Panc1 (cell line): ENCODE measurements around the gene ARID4B. TPM values are rescaled to one million over a fixed set of nuclear protein-coding genes. Genes with fewer than 3 reads are reported as not detected.

ENCODE experiments used
- ATAC-seq: fragments of 200-7000 bp; cut with Tn5 transposase; 2 replicates; pipeline ENCODE4 v1.9.1; 2020; ENCODE audit warnings: mild to moderate bottlenecking, moderate library complexity
- BruUV-seq: library from RNA; stranded (reverse); fragments of 400-500 nt; replicated peaks from 2 replicates; lab custom pipeline; 2021; lab: Mats Ljungman, UMichigan
- CTCF ChIA-PET: fragments of 300-600 bp; sonication (Branson Sonifier 250); formaldehyde crosslinking; loops from one replicate; lab custom pipeline; 2022; ENCODE audit warnings: antibody characterized with exemption; lab: Charles Lee
- POLR2A ChIA-PET: fragments of 300-600 bp; sonication (Branson Sonifier 250); formaldehyde crosslinking; loops from one replicate; lab custom pipeline; 2022; ENCODE audit warnings: antibody characterized with exemption; lab: Charles Lee
- DNase-seq: peaks from one replicate; pipeline ENCODE4 v3.0.0-alpha.2; 2010; ENCODE audit warnings: low read depth, low spot score
- H3K27ac ChIP-seq: 2 replicates; pipeline ENCODE4 v1.5.1; 2011; ENCODE audit warnings: mild to moderate bottlenecking, low read length, inconsistent platforms
- H3K27me3 ChIP-seq: fragments of 200-500 bp; sonication (Bioruptor generic); 2 replicates; pipeline ENCODE4 v1.6.0; 2014; ENCODE audit warnings: low read length, inconsistent platforms; ENCODE audit not compliant: control insufficient read depth, insufficient read depth
- H3K36me3 ChIP-seq: fragments of 200-500 bp; sonication (Bioruptor generic); 2 replicates; pipeline ENCODE4 v1.5.1; 2014; ENCODE audit warnings: inconsistent platforms, mild to moderate bottlenecking, low read length, moderate library complexity; ENCODE audit not compliant: control insufficient read depth, insufficient read depth
- H3K4me1 ChIP-seq: 2 replicates; pipeline ENCODE4 v1.5.1; 2011; ENCODE audit warnings: inconsistent platforms, mild to moderate bottlenecking, low read length, moderate library complexity; ENCODE audit not compliant: control insufficient read depth, insufficient read depth
- H3K4me3 ChIP-seq, 2 experiments: 2 replicates each; pipeline ENCODE4 v1.5.1; 2011 to 2012; ENCODE audit warnings: low read depth in 2 of 2, low read length in 2 of 2, mild to moderate bottlenecking in 2 of 2, inconsistent platforms in 1 of 2, moderate library complexity in 1 of 2
- H3K9me3 ChIP-seq: fragments of 200-500 bp; sonication (Bioruptor generic); 2 replicates; pipeline ENCODE4 v1.5.1; 2014; ENCODE audit warnings: low read depth, mild to moderate bottlenecking, inconsistent platforms, low read length, moderate library complexity; ENCODE audit not compliant: control insufficient read depth, insufficient read depth
- POLR2AphosphoS5 ChIP-seq: IDR thresholded peaks from 2 replicates; pipeline ENCODE4 v1.6.1; 2012; ENCODE audit warnings: mild to moderate bottlenecking, low read depth, low read length, moderate library complexity
- SIN3A ChIP-seq: IDR thresholded peaks from 2 replicates; pipeline ENCODE4 v1.6.1; 2012; ENCODE audit warnings: low read depth, mild to moderate bottlenecking, low read length, moderate library complexity, borderline replicate concordance; ENCODE audit not compliant: insufficient read depth
- TCF7L2 ChIP-seq: IDR thresholded peaks from 2 replicates; pipeline ENCODE4 v1.6.1; 2011; ENCODE audit warnings: mild to moderate bottlenecking, low read depth, low read length, inconsistent platforms
- in situ Hi-C: cut with HindIII; loops from 2 replicates; pipeline ENCODE4 v1.10.0; 2016; ENCODE audit warnings: low sequenced_read_pairs, low pct_unique_long_range_greater_than_20kb
- intact Hi-C: fragments of 100-400 bp; cut with micrococcal nuclease; formaldehyde crosslinking; loops from one replicate; pipeline ENCODE4 v1.10.0; 2022; ENCODE audit not compliant: unreplicated experiment
- total RNA-seq: library from RNA; stranded (reverse); gene quantifications from one replicate; pipeline ENCODE4 v1.2.1, GENCODE V29; 2021; ENCODE audit not compliant: unreplicated experiment
- TF ChIP-seq, protein P1 (sequence below): fragments of 450-650 bp; IDR thresholded peaks from 2 replicates; pipeline ENCODE4 v1.5.1; 2017; ENCODE audit warnings: mild to moderate bottlenecking
- TF ChIP-seq, protein P2 (sequence below), 2 experiments: IDR thresholded peaks; 2 replicates each; pipeline ENCODE4 v1.6.1; 2011 to 2012; ENCODE audit warnings: low read depth in 2 of 2, control low read depth in 1 of 2, low read length in 1 of 2, mild to moderate bottlenecking in 1 of 2, moderate library complexity in 1 of 2; ENCODE audit not compliant: insufficient read depth in 1 of 2

Gene ARID4B
- total RNA-seq, 1 experiment from 2014 or later, result 37.5 TPM

GRCh38 chr1:235246022-235246948, 81.7 kb downstream of the ARID4B start:
- in situ Hi-C loops, result no loop called here
- Histone ChIP-seq H3K27me3 (no peaks in the 10 kb centered on the region), H3K4me3 (no peak overlapping the region), H3K36me3 (peaks cover 29% of the 10 kb centered on the region), H3K9me3 (no peaks in the 10 kb centered on the region), H3K27ac (0 out of 2 replicates have a peak overlapping the region, but pooled peaks have one; percentile 19), H3K4me1 (peaks cover 9% of the 10 kb centered on the region)
- BruUV-seq, result no TSS peak
- intact Hi-C loops, result no loop called here
- ATAC-seq, result no peak
- CTCF ChIA-PET, result no interaction called here
- TF ChIP-seq, protein P1, sequence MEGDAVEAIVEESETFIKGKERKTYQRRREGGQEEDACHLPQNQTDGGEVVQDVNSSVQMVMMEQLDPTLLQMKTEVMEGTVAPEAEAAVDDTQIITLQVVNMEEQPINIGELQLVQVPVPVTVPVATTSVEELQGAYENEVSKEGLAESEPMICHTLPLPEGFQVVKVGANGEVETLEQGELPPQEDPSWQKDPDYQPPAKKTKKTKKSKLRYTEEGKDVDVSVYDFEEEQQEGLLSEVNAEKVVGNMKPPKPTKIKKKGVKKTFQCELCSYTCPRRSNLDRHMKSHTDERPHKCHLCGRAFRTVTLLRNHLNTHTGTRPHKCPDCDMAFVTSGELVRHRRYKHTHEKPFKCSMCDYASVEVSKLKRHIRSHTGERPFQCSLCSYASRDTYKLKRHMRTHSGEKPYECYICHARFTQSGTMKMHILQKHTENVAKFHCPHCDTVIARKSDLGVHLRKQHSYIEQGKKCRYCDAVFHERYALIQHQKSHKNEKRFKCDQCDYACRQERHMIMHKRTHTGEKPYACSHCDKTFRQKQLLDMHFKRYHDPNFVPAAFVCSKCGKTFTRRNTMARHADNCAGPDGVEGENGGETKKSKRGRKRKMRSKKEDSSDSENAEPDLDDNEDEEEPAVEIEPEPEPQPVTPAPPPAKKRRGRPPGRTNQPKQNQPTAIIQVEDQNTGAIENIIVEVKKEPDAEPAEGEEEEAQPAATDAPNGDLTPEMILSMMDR, result no peak
- TF ChIP-seq SIN3A (no peak), TCF7L2 (no peak)
- DNase-seq, result no peak
- POLR2A ChIA-PET, result interaction anchor here (0.8 kb wide), 1 partner anchor 81 kb away, joined by 4 read pairs; the partner anchor contains the start of gene ARID4B

- Histone ChIP-seq H3K4me1 (peaks cover 9% of the 10 kb centered on the region), H3K27ac (no peak overlapping the region), H3K36me3 (peaks cover 29% of the 10 kb centered on the region), H3K27me3 (no peaks in the 10 kb centered on the region), H3K9me3 (no peaks in the 10 kb centered on the region), H3K4me3 (no peak overlapping the region)
- TF ChIP-seq, protein P1, result no peak
- TF ChIP-seq TCF7L2 (no peak), SIN3A (no peak), POLR2AphosphoS5 (no peak)
- TF ChIP-seq, protein P2, sequence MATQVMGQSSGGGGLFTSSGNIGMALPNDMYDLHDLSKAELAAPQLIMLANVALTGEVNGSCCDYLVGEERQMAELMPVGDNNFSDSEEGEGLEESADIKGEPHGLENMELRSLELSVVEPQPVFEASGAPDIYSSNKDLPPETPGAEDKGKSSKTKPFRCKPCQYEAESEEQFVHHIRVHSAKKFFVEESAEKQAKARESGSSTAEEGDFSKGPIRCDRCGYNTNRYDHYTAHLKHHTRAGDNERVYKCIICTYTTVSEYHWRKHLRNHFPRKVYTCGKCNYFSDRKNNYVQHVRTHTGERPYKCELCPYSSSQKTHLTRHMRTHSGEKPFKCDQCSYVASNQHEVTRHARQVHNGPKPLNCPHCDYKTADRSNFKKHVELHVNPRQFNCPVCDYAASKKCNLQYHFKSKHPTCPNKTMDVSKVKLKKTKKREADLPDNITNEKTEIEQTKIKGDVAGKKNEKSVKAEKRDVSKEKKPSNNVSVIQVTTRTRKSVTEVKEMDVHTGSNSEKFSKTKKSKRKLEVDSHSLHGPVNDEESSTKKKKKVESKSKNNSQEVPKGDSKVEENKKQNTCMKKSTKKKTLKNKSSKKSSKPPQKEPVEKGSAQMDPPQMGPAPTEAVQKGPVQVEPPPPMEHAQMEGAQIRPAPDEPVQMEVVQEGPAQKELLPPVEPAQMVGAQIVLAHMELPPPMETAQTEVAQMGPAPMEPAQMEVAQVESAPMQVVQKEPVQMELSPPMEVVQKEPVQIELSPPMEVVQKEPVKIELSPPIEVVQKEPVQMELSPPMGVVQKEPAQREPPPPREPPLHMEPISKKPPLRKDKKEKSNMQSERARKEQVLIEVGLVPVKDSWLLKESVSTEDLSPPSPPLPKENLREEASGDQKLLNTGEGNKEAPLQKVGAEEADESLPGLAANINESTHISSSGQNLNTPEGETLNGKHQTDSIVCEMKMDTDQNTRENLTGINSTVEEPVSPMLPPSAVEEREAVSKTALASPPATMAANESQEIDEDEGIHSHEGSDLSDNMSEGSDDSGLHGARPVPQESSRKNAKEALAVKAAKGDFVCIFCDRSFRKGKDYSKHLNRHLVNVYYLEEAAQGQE (IDR thresholded peaks at IDR 0.05; ENCODE audit: insufficient read depth in 1 of 2, low read depth in 2 of 2, low read length in 1 of 2), result no peak
- ATAC-seq, result peak; percentile 45; the same call in 1 of the 2 replicates
- no peak for DNase-seq
- CTCF ChIA-PET, result no interaction called here
- in situ Hi-C loops, result no loop called here
- intact Hi-C loops, result no loop called here
- no TSS peak for BruUV-seq
- POLR2A ChIA-PET, result no interaction called here
Measured at GRCh38 chr1:235244974-235245592, 82.9 kb downstream of the ARID4B start.
